ENCODE results near the gene INPP5B. TPM values are rescaled to one million over a fixed set of nuclear protein-coding genes. Genes with fewer than 3 reads are reported as not detected.

Gene INPP5B
- total RNA-seq, 1 experiment from 2014 or later: 10.5 TPM

- DNase-seq (ENCODE audit: low read depth): no peak
Observed at GRCh38 chr1:37840711-37841110, 106.1 kb downstream of the INPP5B start.

DNA sequence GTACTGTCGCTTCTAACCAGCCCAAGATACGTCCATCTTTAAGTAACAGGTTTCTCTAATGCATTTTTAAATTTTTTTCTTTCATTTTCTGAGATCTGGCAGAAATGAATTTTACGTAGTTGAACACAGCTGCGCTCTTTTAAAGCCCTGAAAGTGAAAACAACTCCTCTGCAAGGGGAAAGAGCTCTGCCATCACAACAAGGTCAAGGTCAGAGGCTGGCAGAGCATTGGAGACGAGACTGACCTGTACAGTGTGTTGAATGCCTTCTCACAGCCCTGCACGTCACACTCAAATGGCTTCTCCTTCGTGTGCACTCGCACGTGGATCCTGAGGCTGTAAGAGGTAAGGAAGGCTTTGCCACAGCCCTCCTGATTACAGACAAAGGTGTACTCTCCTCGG is 107.2 kb downstream of the INPP5B start:
- no peak for DNase-seq (ENCODE audit: low read depth)

DNA sequence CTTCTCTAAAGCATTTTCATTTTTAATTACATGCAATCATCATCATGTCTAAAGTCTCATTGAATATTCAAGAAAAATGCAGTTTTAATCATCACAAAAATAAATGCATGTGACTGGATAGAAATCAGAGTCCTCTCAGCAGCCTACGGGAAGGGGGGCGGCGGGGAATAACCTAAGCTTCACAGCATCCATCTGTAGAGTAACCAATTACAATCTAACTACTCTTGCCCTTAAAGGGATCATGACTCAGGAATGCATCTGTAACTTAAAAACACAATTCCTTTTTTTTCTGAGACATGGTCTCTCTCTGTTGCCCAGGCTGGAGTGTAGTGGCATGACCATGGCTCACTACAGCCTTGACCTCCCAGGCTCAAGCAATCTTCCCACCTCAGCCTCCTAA is 110.1 kb downstream of the INPP5B start:
- no peak for DNase-seq (ENCODE audit: low read depth)

GRCh38 chr1:37831809-37832208 is 115.0 kb downstream of the INPP5B start:
- no peak for DNase-seq (ENCODE audit: low read depth)

DNA sequence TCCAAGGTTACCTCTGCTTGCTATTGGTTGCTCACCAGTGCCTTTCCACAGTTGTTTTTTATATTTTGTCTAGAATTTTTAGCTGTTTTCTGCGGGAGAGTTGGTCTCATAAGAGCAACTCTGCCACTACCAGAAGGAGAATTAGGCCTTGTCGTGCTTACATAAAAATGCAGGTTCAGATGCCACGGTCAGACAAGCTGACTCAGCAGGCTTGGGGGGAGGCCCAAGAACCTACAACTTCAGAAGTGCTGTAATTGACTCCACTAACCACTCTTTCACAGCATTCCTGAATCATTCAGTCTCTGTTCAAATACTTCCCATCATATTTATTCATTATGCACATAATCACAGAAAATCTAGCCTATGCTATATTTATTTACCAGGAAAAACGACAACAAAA is 115.7 kb downstream of the INPP5B start:
- no peak for DNase-seq (ENCODE audit: low read depth)

GRCh38 chr1:37828410-37829074 is 118.3 kb downstream of the INPP5B start:
- no peak for DNase-seq (ENCODE audit: low read depth)

GRCh38 chr1:37825506-37825905 is 121.3 kb downstream of the INPP5B start:
- no peak for DNase-seq (ENCODE audit: low read depth)

GRCh38 chr1:37824001-37824400 is 122.9 kb downstream of the INPP5B start:
- DNase-seq (ENCODE audit: low read depth): no peak

DNA sequence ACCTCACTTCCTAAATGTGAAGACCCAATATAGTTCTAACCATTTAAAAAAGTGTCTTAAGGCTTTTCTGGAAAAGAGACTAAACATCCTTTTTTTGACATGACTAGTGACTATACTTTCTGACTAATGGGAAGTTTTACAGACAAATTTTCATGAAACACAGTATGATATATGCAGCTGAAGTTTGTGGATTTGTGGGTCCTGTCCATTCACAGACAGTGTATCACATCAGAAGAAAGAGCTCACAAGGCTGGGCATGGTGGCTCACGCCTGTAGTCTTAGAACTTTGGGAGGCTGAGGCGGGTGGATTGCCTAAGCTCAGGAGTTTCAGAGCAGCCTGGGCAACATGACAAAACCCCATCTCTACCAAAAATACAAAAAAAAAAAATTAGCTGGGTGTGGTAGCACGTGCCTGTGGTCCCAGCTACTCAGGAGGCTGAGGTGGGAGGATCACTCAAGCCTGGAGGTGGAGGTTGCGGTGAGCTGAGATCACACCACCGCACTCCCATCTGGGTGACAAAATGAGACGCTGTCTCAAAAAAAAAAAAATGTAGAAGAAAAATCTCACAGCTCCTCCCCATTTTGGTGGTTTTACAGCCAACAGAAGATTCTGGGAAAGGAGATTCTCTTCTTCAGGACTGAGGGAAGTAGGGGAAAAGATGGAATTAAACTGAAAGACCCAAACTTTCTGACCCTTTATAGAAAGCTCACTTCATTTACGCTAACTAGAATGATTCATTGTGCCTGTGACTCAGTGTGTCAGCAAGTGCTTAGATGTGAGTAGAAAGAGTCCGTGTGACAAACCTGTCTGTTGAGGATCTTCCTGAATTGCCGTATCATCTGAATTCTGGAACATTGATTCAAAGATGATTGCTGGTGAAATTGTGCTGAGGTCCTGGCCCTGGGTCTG is 123.7 kb downstream of the INPP5B start:
- no peak for DNase-seq (ENCODE audit: low read depth)

DNA sequence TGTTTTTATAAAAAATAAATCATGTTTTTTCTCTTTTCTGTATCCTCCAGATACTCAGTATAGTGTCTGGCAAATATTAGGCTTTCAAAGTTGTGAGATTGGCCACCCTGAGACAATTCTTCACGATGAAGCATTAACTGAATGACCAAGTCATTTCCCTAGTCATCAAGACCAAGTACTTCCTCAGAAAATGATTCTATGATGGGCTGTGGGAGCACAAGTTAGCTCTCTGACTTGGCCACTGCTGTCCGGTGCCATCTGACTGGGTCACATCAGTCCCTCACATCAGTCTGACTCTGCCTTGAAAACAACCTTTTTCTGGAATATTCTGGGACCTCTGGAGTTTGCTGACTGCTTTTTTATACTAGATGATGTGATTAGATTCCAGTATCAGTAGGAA is 125.4 kb downstream of the INPP5B start:
- DNase-seq (ENCODE audit: low read depth): no peak

DNA sequence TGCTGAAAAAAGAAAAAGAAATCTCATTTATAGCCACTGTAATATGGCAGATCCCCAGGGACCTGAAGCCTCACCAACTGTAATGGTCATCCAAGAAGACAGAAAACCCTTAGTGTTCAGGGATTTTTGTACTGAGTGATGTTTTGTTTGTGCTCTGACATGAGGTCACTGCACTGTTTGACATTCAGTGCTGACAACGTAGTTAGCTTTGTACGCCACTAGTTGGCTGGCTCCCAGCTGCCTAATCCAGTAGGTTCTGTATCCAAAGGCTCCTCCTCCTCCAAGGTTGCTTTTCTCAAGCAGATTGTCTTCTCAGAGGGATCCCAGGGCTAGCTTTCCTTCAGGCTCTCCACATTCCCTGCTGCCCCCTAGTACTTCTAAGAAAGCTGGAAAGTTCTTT is 129.4 kb downstream of the INPP5B start:
- no peak for DNase-seq (ENCODE audit: low read depth)

DNA sequence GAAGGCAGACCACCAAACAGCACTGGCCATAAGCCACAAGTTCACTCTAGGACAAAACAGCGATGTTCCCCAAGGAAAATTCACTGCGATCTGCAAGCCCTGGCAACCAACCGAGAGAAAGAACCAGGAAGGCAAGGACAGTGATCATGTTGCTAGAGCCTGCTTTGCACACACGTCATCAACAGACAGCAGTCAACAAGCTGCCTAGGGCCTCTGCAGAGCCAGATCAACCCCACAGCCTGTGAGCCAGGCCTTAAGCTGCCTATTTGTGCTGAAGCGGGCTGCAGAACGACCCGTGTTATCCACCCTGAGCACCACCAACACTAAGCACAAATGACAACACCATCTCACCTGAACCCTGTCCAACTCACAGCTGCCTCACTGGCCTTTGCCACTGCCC is 132.6 kb downstream of the INPP5B start:
- DNase-seq (ENCODE audit: low read depth): no peak

- DNase-seq (ENCODE audit: low read depth): no peak
Observed at GRCh38 chr1:37813529-37814145, 133.2 kb downstream of the INPP5B start.

DNA sequence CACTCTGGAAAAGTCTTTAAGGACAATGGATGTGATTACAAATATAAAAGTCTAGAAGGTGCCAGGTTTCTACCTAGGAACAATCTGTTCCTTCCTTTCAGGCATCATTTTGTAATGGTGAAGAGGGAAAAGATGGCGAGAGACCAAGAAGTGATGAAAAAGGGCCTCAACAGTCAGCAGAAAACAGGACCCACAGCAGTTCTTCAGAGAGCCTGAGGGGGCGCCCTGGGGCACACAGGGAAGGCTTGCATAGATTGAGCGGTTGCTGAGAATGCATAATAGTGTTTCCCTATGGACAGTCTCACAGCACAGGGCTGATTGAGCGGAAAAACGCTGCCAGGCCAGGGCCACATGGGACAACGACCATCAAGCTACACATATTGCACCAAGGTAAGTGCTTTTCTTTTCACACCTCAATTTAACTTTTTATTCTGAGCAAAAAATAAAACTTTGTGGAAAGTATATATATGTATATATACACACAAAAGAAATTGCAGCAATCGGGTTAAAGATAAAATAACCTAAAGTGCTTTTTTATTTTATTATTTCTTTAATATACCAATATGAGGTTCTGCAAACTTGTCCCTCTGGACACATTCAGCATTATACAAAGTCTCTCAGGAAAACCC is 135.7 kb downstream of the INPP5B start:
- DNase-seq (ENCODE audit: low read depth): peak; percentile 82

Other genes starting within 250 kb of the INPP5B start
- gene EPHA10, start 181.9 kb downstream of the INPP5B start, total RNA-seq (2014; rRNA removed; shearing (Covaris generic)): not detected in 2 replicates
- gene MANEAL, start 153.2 kb downstream of the INPP5B start, total RNA-seq (2014; rRNA removed; shearing (Covaris generic)): 2.6 and 4.4 TPM in 2 replicates
- 54.1 and 60.5 TPM in 2 replicates for gene C1orf122, start 139.3 kb downstream of the INPP5B start, total RNA-seq (2014; rRNA removed; shearing (Covaris generic))
- 86.3 and 89.0 TPM in 2 replicates for gene YRDC, start 138.8 kb downstream of the INPP5B start, total RNA-seq (2014; rRNA removed; shearing (Covaris generic))
- gene MTF1, start 87.5 kb downstream of the INPP5B start, total RNA-seq (2014; rRNA removed; shearing (Covaris generic)): 1.5 and 2.3 TPM in 2 replicates
- 261 and 383 TPM in 2 replicates for gene SF3A3, start 43.0 kb upstream of the INPP5B start, total RNA-seq (2014; rRNA removed; shearing (Covaris generic))
- 25.3 and 33.9 TPM in 2 replicates for gene FHL3, start 58.5 kb upstream of the INPP5B start, total RNA-seq (2014; rRNA removed; shearing (Covaris generic))
- gene UTP11, start 65.7 kb upstream of the INPP5B start, total RNA-seq (2014; rRNA removed; shearing (Covaris generic)): 134 and 188 TPM in 2 replicates
- gene POU3F1, start 99.7 kb upstream of the INPP5B start, total RNA-seq (2014; rRNA removed; shearing (Covaris generic)): 1.1 and 3.7 TPM in 2 replicates

All from Daoy (cell line).